Measurements from ENCODE around the gene FOXD1. TPM values are rescaled to one million over a fixed set of nuclear protein-coding genes. Genes with fewer than 3 reads are reported as not detected.

The FOXD1 gene
- total RNA-seq, 2 donors from 2014 or later, result 0.17 to 0.24 TPM

DNA sequence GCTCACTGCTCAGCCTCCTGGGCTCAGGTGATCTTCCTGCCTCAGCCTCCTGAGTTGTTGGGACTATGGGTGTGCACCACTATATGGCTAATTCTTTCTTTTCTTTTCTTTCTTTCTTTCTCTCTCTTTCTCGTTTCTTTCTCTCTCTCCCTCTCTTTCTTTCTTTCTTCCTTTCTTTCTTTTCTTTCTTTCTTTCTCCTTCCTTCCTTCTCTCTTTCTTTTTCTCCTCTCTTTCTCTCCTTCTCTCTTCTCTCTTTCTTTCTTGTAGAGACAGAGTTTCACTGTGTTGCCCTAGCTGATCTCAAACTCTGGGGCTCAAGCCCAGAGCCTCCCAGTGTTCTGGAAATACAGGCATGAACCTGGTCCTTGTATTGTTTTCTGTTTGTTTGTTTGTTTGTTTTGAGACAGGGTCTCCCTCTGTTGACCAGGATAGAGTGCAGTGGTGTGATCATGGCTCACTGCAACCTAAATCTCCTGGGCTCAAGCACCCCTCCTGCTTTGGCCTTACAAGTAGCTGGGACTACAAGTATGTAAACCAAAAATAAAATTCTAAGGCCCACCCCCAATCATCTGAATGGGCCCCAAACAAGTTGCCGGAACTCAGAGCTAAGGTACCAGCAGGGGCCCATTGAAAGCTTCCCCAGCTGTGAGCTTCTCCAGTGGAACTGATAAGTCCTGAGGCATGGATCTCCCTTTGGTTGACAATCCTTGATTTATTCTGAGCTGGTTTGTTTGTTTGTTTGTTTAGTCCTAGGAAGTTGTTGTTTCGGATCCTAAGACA, 37.7 kb upstream of the FOXD1 start:
- Histone ChIP-seq H3K4me1 (no peaks in the 10 kb centered on the region), H3K27me3 (no peaks in the 10 kb centered on the region), H3K4me3 (no peak overlapping the region), H3K36me3 (no peaks in the 10 kb centered on the region), H3K9ac (ENCODE audit: low read depth in 2 of 2, low read length in 2 of 2) (no peak overlapping the region), H3K27ac (no peak overlapping the region), H3K9me3 (no peaks in the 10 kb centered on the region)
- DNase-seq, result no peak
- intact Hi-C loops (cut with DNase I), result no loop called here
- TF ChIP-seq, protein P1, sequence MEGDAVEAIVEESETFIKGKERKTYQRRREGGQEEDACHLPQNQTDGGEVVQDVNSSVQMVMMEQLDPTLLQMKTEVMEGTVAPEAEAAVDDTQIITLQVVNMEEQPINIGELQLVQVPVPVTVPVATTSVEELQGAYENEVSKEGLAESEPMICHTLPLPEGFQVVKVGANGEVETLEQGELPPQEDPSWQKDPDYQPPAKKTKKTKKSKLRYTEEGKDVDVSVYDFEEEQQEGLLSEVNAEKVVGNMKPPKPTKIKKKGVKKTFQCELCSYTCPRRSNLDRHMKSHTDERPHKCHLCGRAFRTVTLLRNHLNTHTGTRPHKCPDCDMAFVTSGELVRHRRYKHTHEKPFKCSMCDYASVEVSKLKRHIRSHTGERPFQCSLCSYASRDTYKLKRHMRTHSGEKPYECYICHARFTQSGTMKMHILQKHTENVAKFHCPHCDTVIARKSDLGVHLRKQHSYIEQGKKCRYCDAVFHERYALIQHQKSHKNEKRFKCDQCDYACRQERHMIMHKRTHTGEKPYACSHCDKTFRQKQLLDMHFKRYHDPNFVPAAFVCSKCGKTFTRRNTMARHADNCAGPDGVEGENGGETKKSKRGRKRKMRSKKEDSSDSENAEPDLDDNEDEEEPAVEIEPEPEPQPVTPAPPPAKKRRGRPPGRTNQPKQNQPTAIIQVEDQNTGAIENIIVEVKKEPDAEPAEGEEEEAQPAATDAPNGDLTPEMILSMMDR (IDR thresholded peaks at IDR 0.05), result no peak

- Histone ChIP-seq H3K27me3 (no peaks in the 10 kb centered on the region), H3K9ac (ENCODE audit: low read depth in 2 of 2, low read length in 2 of 2) (no peak overlapping the region), H3K27ac (no peak overlapping the region), H3K4me1 (no peaks in the 10 kb centered on the region), H3K36me3 (no peaks in the 10 kb centered on the region), H3K9me3 (no peaks in the 10 kb centered on the region), H3K4me3 (no peak overlapping the region)
- intact Hi-C loops (cut with DNase I), result no loop called here
- TF ChIP-seq, protein P1 (IDR thresholded peaks at IDR 0.05), result no peak
- no peak for DNase-seq
Observed at GRCh38 chr5:73485715-73486114, 37.1 kb upstream of the FOXD1 start.

DNA sequence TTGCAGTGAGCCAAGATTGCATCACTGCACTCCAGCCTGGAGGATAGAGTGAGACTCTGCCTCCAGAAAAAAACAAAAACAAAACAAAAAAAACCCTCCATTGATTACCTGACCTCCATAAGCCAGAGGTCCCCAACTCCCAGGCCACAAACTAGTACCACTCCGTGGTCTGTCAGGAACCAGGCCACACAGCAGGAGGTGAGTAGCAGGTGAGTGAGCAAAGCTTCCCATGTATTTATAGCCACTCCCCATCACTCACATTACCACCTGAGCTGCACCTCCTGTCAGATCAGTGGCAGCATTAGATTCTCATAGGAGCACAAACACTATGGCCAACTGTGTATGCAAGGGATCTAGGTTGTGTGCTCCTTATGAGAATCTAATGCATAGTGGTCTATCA, 35.9 kb upstream of the FOXD1 start:
- Histone ChIP-seq H3K27me3 (no peaks in the 10 kb centered on the region), H3K27ac (no peak overlapping the region)
- TF ChIP-seq, protein P1 (IDR thresholded peaks at IDR 0.05), result no peak

GRCh38 chr5:73483676-73484075, 35.1 kb upstream of the FOXD1 start:
- DNase-seq, result no peak
- TF ChIP-seq, protein P1 (IDR thresholded peaks at IDR 0.05), result no peak
- no peak overlapping the region for H3K9ac ChIP-seq (ENCODE audit: low read depth in 2 of 2, low read length in 2 of 2)
- H3K4me3 ChIP-seq, result no peak overlapping the region
- H3K36me3 ChIP-seq, result no peaks in the 10 kb centered on the region
- H3K27ac ChIP-seq, result no peak overlapping the region
- H3K27me3 ChIP-seq, result no peaks in the 10 kb centered on the region
- H3K9me3 ChIP-seq, result no peaks in the 10 kb centered on the region
- H3K4me1 ChIP-seq, result no peaks in the 10 kb centered on the region
- intact Hi-C loops (cut with DNase I), result no loop called here

More for the DNA sequence above, 35.9 kb upstream of the FOXD1 start:
- no peaks in the 10 kb centered on the region for H3K36me3 ChIP-seq
- no peak for DNase-seq
- no peak overlapping the region for H3K4me3 ChIP-seq
- H3K9me3 ChIP-seq, result no peaks in the 10 kb centered on the region
- intact Hi-C loops (cut with DNase I), result no loop called here
- H3K4me1 ChIP-seq, result no peaks in the 10 kb centered on the region
- H3K9ac ChIP-seq (ENCODE audit: low read depth in 2 of 2, low read length in 2 of 2), result no peak overlapping the region

DNA sequence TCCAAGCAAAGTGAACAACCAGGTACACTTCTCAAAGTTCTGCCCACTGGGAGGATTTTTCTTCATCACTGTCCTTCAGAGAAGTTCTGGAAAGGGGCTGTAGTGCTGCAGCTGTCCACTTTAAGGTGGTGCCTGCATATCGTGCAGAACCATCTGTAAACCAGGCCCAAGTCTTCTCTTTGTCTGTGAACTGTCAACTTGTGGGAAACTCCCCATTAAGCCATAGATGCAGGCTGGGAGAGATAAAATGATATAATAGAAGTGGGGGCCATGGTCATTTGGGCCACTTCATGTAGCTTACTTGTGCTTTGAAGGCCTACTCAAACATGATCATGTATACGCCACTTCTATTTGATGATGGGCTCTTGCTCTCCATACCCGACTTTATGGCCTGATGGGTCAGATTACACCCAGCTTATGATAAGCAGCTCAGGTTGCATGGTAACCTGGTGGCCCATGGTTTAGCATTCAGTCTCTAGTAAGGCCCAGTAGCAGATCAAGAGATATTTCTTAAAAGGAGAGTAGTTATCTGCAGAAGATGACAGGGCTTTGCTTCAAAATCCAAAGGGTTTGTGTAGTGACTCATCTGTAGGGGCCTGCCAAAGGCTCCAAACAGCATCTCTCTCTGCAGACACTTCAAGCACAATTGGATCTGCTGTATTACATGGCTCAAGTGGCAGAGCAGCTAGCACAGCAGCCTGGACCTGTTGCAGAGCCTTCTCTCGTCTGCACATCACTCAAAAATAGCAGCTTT, 34.0 kb upstream of the FOXD1 start:
- Histone ChIP-seq H3K27ac (no peak overlapping the region), H3K27me3 (no peaks in the 10 kb centered on the region), H3K4me3 (no peak overlapping the region), H3K9me3 (no peaks in the 10 kb centered on the region), H3K36me3 (no peaks in the 10 kb centered on the region), H3K4me1 (no peaks in the 10 kb centered on the region), H3K9ac (ENCODE audit: low read depth in 2 of 2, low read length in 2 of 2) (no peak overlapping the region)
- intact Hi-C loops (cut with DNase I), result no loop called here
- no peak for DNase-seq
- TF ChIP-seq, protein P1 (IDR thresholded peaks at IDR 0.05), result no peak
